Measurements from ENCODE around the gene OR4S2.

Gene OR4S2

GRCh38 chr11:55648027-55648426 is at the start of gene OR4S2:
Gene OR4S2, plus strand, starts transcription at chr11:55648327. Its CDS starts 2,577 bp downstream, at chr11:55650904.
- no peak for DNase-seq

- DNase-seq, result no peak
Measured at GRCh38 chr11:55607545-55607944, 40.6 kb upstream of the OR4S2 start, which contains the start of gene OR4C11. Gene OR4C11, minus strand, starts transcription at chr11:55607645. Its CDS starts 3,272 bp downstream, at chr11:55604373.

GRCh38 chr11:55624531-55624930 is 23.6 kb upstream of the OR4S2 start:
- DNase-seq, result no peak

GRCh38 chr11:55634813-55635212 is 13.3 kb upstream of the OR4S2 start, which contains the start of gene OR4P4:
Gene OR4P4, plus strand, starts transcription at chr11:55635113.
- no peak for DNase-seq

- no peak for DNase-seq
Measured at GRCh38 chr11:55652560-55652959, 4.4 kb downstream of the OR4S2 start.

GRCh38 chr11:55655096-55655495 is 7.0 kb downstream of the OR4S2 start:
- no peak for DNase-seq

- no peak for DNase-seq
Measured at GRCh38 chr11:55658031-55658573, 10.0 kb downstream of the OR4S2 start.

- no peak for DNase-seq
Measured at GRCh38 chr11:55658608-55659007, 10.5 kb downstream of the OR4S2 start.

GRCh38 chr11:55661901-55662300 is 13.8 kb downstream of the OR4S2 start, which contains the start of gene OR4C6:
Gene OR4C6, plus strand, starts transcription at chr11:55662201. Its CDS starts 2,966 bp downstream, at chr11:55665167.
- DNase-seq, result no peak

GRCh38 chr11:55669376-55669775 is 21.2 kb downstream of the OR4S2 start:
- DNase-seq, result no peak

GRCh38 chr11:55673860-55674259 is 25.7 kb downstream of the OR4S2 start:
- DNase-seq, result no peak

GRCh38 chr11:55697817-55698216 is 49.7 kb downstream of the OR4S2 start:
- DNase-seq, result no peak

GRCh38 chr11:55701429-55701828 is 53.3 kb downstream of the OR4S2 start:
- DNase-seq, result no peak
